Right renal cortex interstitium (tissue), 3 donors: ENCODE results near the gene AP2S1. TPM values are rescaled to one million over a fixed set of nuclear protein-coding genes. Genes with fewer than 3 reads are reported as not detected.
"Not testable (repeated sequence)": the region's sequence is repeated elsewhere in the genome, so short reads cannot be mapped to it uniquely, and the experiment has no call there.

Experiments
- DNase-seq, 3 donors: peaks; one replicate each; pipeline ENCODE4 v3.0.0-alpha.2; 2013; ENCODE audit warnings: low read depth in 3 of 3, low spot score in 2 of 3
- polyA plus RNA-seq, 3 donors: library from polyadenylated mRNA; unstranded; fragments of 120-200 nt; gene quantifications; one replicate each; pipeline ENCODE4 v1.2.1, GENCODE V29; 2013; ENCODE audit not compliant: insufficient read length in 3 of 3

Gene AP2S1
- polyA plus RNA-seq = 100 to 1,000 TPM in 1 of 3 donors, 10 to 100 TPM in 2; 89.1 to 101 (median 94.3) TPM

DNA sequence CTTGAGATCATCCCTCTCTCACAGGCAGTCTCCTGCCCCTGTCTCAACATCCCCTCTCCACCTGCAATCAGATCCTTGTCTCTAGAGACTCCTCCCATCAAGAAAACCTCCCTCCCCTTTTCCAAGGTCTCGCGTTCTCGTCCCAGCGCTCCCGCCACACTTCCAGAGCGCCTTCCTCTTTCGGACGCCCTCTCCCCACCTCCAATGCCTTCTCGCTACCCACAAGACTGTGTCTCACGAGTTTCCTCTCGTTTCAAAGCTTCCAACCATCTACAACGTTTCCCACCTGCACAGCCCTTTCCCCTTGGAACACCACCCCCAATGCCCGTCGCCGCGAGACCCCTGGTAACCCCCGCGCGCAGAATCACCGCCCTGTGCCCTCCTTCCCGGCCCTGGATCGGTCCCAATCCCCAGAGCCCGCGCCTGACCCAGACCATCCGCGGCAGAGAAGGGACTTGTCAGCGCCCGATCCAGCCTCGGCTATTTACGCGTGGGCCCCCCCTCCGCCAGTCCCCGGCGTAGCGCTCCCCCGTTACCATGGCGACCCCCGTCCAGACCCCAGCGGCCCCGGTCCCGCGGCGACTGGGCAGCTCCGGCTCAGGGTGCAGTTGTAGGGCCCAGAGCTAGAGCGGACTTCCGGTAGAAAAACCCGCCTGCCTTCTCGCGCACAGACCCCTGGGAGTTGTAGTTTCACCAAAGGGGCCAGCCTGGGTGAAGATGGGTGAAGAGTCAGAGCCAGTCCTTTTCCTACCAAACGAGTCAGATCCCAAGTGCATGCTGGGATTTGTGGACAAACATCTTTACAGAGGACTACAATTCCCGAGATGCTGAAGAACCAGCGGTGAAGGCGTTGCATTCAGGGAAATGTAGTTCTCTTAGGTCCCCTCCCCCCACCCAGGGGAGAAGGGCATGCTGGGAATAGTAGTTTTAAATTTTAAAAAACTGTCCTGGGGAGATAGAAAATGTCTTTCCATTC, at the start of gene AP2S1:
TSS of gene AP2S1 (minus strand) at position 619 of the 976 bp plus-strand sequence. CDS start at position 539, 80 bp downstream.
- DNase-seq = peak; percentile 97 to 99 (median 99)

DNA sequence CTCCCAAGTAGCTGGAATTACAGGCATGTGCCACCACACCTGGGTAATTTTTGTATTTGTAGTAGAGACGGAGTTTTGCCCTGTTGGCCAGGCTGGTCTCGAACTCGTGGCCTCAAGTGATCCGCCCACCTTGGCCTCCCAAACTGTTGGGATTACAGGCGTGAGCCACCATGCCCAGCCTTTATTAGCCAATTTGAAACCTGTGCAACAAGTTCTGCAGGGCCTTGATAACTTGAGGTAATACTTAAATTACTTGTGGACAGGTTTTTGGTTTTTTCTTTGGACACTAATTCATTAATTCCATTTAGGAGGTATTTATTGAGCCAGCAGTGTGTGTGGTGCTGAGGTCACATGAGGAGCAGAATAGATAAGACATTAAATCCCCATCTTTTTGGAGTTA, 49.7 kb upstream of the AP2S1 start:
- DNase-seq = no peak

DNA sequence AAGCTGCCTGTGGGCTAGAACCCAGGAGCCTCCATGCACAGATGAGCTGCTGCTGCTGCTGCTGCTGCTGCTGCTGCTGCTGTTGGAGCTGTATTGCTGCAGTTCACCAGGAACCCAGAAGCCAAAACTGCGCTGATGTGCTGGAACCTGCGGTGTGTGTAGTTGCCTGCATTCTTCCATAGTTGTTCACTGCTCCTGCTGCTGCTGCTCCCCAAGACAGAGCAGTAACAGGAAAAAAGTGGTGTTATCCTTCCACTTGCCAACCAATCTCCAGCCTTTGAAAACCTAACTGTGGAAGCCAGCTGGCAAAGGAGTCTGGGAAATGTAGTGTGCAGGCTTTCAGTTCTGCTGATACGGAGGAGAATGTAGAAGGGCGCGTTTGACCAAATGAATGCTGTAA, 48.1 kb upstream of the AP2S1 start:
- DNase-seq = no peak

DNA sequence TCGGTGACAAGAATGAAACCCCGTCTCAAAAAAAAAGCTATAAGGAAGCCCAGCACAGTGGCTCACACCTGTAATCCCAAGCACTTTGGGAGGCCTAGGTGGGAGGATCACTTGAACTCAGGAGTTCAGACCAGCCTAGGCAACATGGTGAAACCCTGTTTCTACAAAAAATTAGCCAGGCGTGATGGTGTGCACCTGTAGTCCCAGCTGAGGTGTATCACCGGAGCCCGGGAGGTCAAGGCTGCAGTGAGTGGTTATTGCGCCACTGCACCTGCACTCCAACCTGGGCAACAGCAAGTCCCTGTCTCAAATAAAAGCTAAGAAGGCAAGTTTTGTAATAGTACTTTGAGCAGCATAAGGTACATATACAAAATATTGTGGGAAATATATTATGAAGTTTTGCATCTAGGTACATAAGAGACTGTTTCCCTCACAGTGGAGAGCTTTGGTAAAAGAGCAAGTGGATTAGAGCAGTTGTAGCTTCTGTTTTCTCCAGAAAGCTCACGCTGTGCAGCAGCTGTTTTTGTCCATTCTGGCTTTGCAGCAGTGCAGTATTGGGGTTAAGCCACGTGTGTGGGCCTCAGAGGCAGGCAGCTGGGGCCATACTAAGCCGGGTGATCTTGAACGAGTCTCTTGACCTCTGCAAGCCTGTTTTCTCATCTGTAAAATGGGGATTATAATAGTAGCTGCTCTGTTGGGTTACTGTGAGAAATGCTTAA, 45.6 kb upstream of the AP2S1 start:
- DNase-seq = no peak

DNA sequence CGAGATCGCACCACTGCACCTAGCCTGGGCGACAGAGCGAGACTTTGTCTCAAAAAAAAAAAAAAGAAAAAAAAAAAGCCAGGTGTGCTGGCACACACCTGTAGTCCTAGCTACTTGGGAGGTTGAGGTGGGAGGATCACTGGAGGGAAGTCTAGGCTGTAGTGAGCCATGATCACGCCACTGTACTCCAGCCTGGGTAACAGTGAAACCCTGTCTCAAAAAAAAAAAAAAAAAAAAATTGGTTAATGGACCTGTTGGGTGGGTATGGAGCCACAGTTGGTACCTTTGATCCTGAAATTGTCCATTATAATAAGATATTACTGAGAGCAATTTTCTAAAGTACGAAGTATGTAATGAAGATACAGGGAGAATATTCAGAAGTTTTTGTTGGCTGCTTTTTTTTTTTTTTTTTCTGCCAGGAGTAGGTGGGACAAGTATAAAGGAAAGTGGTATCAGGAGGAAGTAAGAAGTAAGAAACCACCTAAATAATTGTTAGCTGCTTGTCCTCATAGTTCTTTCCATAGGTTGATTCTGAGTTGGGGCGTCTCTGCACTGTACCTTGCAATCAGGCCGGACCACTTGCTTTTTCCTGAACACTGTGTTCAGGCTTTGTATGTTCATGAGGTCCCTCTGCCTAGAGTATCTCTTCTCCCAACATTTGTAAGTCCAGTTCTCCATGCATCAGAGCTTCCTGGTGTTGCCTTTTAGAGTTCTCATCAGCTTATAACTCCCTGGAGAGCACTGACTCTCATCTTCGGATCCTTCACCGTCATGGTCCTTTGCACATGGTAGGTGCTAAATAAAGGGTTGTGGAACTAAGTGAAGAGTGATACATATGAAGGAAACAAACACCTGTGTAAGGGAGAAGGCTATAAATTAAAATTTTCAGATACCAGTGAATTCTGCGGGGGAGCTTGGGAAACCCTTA, 41.9 kb upstream of the AP2S1 start:
- no peak for DNase-seq

DNA sequence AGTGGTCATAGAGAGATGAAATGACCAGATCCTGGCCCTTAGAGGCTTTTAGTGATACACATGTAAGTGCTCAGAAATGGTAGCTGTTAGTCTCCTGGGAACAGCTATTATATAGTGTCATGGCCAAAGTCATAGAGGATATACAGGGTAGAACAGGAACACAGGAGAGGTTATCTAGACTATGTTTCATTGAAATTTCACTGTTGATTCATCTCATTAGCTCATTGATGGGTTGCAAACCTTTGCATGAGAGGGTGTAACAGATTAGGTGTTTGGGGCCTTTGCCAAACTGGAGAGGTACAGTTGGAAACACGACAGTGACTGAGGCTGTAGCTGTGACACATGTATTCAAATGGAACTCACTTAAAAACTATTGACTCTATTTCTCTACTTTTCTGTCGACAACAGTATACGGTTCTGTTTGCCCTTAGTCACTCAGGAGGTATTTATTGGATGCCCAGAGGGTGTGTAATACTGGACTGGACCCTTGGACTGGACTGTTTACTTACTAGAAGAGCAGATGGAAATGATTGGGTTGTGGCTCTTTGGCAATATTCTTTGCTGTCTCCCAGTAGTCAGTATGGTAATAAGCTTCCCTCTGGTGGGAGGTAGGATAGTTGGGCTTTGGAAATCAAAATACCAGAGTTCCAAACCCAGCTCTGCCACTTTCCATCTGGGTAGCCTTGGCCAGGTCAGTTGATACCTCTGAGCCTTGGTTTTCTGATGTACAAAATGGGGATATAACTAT, 40.0 kb upstream of the AP2S1 start:
- no peak for DNase-seq

DNA sequence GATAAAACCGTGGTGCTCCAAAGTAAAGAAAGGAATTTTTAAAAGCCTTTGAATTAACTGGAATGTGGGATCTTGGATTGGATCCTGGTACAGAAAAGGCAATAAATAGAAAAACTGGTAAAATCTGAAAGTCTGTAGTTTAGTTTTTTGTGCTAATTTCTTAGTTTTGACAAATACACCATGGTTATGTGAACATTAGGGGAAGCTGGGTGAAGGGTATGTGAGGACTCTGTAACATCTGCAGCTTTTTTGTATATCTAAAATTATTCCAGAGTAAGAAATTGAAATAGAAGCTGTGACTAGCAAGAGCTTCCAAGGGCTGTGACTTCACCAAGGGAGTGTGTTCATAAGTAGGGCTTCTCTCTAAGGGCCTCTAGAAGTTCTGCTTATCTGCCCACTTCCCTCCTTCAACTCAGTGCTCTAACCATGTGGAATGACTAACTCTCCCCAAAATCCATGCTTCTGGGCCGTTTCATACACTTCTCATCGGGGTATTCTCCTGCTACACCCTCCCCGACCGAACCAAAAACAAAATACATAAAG, 36.7 kb upstream of the AP2S1 start:
- DNase-seq = no peak

DNA sequence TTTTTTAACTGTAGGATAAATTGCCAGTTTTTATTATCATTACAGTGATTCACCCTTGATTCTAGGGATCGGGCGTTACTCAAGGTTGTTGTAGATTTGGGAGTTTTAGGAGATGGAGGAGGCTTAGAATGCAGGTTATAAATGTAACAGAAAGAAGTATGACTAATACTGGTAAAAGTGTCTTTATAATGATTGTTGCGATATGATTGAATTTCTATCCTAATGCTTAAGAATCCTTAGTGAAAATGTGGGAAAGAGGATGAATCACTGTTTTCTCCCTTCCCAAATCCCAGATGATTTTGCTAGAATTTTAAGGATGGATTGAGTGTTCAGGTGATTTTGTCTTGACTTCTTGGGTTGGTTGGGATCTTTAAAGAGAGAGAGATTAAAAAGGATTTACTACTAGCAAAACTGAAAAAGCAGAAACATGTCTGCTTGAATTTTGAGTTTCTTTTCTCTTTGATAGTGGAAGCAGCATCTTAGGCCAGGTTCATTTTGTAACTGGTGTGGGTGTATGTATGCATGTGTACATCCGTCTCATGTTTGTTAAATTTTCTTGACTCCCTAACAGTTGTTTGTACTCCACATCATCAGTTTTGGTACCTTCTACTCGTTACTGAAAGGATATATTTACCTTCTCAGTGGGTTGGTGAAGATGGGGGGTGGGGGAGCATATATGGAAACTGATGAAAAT, 36.0 kb upstream of the AP2S1 start:
- DNase-seq = no peak

DNA sequence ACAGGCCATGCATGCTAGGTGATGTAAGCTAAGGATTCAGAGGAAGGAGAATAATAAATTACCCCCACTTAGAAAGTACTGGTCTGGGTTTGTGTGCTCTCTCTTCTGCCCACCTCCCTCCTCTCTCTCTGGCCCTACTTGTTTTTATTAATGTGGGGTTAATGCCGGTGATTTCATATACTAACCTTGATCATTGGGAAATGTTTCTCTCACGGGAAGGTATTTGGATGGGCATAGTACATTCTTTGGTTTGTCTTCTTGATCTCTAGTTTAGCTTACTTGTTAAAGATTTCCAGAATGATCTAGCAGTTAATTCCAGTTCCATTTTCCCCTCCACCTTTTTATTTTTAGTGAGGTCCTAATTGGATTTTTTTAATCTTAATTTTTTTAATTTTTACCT, 34.8 kb upstream of the AP2S1 start:
- no peak for DNase-seq

DNA sequence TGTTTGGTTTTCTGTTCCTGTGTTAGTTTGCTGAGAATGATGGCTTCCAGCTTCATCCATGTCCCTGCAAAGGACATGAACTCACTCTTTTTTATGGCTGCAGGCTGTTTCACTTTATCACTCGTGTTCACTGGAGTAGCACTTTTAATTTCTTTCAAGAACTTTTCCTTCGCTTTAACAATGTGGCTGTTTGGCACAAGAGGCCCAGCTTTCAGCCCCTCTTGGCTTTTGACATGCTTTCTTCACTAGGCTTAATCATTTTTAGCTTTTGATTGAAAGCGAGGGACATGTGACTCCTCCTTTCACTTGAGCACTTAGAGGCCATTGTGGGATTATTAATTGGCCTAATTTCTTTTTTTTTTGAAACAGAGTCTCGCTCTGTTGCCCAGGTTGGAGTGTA, 32.1 kb upstream of the AP2S1 start:
- not testable (repeated sequence) for DNase-seq

DNA sequence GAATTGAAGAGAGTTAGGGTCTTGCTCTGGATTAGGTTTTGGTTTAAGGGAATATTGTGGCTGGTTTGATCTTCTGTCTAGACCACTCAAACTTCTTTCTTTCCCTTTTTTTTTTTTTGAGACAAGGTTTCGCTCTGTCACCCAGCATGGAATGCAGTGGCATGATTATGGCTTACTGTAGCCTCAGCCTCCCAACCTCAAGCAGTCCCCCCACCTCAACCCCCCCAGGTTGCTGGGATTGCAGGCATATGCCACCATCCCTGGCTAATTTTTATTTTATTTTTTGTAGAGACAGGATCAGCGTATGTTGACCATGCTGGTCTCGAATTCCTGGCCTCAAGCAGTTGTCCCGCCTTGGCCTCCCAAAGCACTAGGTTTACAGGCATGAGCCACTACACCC, 31.4 kb upstream of the AP2S1 start:
- no peak for DNase-seq

DNA sequence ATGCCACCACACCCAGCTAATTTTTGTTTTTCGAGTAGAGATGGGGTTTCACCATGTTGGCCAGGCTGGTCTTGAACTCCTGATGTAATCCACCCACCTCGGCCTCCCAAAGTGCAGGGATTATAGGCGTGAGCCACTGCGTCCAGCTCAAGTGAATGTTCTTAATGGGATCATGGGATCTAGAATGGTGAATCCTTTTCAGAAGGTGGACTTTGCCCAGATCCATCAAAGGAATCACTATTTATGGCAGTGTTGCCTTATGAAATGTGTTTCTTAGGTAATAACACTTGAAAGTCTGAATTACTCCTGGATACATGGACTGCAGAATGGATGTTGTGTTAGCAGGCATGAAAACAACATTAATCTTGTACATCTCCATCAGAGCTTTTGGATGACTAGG, 30.4 kb upstream of the AP2S1 start:
- DNase-seq = no peak

DNA sequence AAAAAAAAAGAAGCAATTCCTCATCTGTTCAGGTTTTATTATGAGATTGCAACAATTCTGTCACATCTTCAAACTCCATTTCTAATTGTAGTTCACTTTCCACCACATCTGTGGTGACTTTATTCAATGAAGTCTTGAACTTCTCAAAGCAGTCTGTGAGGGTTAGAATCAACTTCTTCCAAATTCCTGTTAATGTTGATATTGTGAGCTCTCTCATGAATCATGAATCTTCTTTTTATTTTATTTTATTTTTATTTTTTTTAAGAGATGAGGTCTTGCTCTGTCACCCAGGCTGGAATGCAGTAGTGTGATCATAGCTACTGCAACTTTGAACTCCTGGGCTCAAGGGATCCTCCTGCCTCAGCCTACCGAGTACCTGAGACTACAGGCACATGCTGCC, 29.8 kb upstream of the AP2S1 start:
- no peak for DNase-seq

DNA sequence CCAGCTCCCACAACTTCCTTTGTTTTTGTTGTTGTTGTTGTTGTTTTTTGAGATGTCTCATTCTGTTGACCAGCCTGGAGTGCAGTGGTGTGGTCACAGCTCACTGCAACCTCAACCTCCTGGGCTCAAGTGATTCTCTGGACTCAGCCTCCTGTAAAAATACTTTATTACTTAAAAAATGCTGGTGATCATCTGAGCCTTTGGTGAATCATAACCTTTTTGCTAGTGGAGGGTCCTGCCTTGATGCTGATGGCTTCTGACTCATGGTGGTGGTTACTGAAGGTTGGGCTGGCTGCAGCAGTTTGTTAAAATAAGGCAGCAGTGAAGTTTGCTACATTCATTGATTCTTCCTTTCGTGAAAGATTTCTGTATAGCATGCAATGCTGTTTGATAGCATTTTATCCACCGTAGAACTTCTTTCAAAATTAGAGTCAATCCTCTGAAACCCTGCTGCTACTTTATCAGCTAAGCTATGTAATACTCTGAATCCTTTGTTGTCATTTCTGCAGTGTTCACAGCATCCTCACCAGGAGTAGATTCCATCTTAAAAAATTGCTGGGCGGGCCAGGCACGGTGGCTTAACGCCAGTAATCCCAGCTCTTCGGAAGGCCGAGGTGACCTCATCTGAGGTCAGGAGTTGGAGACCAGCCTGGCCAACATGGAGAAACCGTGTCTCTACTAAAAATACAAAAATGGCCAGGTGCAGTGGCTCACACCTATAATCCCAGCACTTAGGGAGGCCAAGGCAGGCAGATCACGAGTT, 28.1 kb upstream of the AP2S1 start:
- no peak for DNase-seq

DNA sequence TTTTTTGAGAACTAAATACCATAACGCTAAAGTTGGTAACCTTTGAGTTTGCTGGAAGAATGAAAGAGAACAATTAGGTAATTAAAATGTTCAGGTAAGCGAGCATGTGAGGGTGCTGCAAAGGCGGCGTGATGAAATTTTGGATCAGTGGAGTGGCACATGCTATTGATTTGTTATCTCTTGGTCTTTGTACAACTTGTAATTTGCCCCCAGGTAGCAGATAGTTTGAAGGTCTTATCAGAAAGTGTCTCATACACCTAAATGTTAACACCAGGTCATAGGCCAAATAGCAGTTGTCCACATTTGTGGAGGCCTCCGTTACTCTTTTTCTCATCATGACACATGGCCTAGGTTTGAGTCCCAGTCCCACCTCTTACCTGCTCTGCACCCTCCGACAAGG, 25.0 kb upstream of the AP2S1 start:
- no peak for DNase-seq

DNA sequence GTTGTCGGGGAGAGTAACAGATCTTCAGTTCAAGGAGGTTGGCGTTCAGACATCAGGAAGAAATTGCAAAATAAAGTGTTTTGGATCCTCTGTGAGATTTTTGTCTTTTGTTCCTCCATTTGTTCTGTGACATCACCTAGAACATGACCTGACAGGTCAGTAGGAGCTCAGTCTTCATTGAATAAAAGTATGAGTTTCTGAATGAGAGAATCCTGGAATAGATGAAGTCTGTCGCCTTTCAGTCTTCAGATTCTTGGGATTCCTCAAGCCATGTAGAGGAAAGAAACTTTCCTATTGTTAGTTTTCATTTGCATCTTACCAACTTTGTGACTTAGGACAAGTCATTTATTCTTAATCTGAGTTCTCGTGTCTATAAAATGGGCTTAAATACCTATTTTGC, 24.6 kb upstream of the AP2S1 start:
- no peak for DNase-seq

DNA sequence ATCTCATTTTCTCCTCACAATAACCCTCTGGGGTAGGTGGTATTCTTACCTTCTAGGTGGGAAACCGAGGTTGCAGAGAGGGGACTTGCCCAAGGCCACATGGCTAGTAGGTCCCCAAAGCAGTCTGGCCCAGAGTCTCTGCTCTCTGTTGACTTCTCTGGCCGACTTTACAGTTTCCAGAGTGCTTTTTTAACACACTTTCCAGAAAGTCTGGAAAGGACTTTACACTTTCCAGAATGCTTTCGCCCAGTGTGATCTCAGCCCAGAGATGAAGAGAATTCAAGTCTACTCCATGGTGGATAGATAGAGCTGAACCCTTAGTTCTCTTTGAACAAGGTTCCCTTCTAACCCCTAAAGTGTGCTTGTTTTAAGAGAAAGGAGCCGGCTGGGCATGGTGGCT, 22.3 kb upstream of the AP2S1 start:
- no peak for DNase-seq

DNA sequence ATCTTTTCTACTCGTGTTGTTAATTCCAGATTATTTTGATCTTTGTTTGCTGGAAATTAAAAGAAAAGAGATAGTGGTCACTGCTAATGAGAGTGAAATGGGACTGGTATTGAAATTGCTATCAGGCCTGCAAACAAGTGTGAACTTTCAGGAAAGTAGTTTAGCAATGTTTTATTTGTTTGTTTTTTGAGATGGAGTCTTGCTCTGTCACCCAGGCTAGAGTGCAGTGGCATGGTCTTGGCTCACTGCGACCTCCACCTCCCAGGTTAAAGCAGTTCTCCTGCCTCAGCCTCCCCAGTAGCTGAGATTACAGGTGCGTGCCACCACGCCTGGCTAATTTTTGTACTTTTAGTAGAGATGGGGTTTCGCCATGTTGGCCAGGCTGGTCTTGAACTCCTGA, 20.5 kb upstream of the AP2S1 start:
- not testable (repeated sequence) for DNase-seq
